DLD1 (cell line): Measurements from ENCODE around the gene BCL7A.

Experiments
- in situ Hi-C: cut with HindIII; loops from 2 replicates; pipeline ENCODE4 v1.10.0; 2017; ENCODE audit warnings: low sequenced_read_pairs

Gene BCL7A

GRCh38 chr12:122076743-122077495 is 55.2 kb downstream of the BCL7A start:
- in situ Hi-C loops, result no loop called here

- in situ Hi-C loops, result no loop called here
Measured at GRCh38 chr12:122078141-122079032, 56.7 kb downstream of the BCL7A start, which contains the start of gene MLXIP. Gene MLXIP (plus strand): TSS chr12:122078756. CDS start chr12:122078854, 98 bp downstream.

GRCh38 chr12:122079033-122079531 is 57.4 kb downstream of the BCL7A start:
- in situ Hi-C loops, result no loop called here

- in situ Hi-C loops, result no loop called here
Measured at GRCh38 chr12:122079532-122080081, 57.9 kb downstream of the BCL7A start.

- in situ Hi-C loops, result no loop called here
Measured at GRCh38 chr12:122080149-122081082, 58.7 kb downstream of the BCL7A start.

- in situ Hi-C loops, result no loop called here
Measured at GRCh38 chr12:122081083-122081696, 59.5 kb downstream of the BCL7A start.

- in situ Hi-C loops, result no loop called here
Measured at GRCh38 chr12:122081697-122082221, 60.1 kb downstream of the BCL7A start.

- in situ Hi-C loops, result no loop called here
Measured at GRCh38 chr12:122082621-122083356, 61.1 kb downstream of the BCL7A start.

- in situ Hi-C loops, result no loop called here
Measured at GRCh38 chr12:122084857-122085405, 63.2 kb downstream of the BCL7A start.

GRCh38 chr12:122085591-122085990 is 63.9 kb downstream of the BCL7A start:
- in situ Hi-C loops, result no loop called here

- in situ Hi-C loops, result no loop called here
Measured at GRCh38 chr12:122086116-122086515, 64.4 kb downstream of the BCL7A start.

GRCh38 chr12:122086641-122087285 is 65.1 kb downstream of the BCL7A start:
- in situ Hi-C loops, result no loop called here

GRCh38 chr12:122087431-122088178 is 65.9 kb downstream of the BCL7A start:
- in situ Hi-C loops, result no loop called here

GRCh38 chr12:122088179-122088810 is 66.6 kb downstream of the BCL7A start:
- in situ Hi-C loops, result no loop called here

GRCh38 chr12:122089077-122089476 is 67.4 kb downstream of the BCL7A start:
- in situ Hi-C loops, result no loop called here

- in situ Hi-C loops, result no loop called here
Measured at GRCh38 chr12:122090759-122091515, 69.3 kb downstream of the BCL7A start.
